ENCODE measurements around the gene SFI1.

SFI1 gene

DNA sequence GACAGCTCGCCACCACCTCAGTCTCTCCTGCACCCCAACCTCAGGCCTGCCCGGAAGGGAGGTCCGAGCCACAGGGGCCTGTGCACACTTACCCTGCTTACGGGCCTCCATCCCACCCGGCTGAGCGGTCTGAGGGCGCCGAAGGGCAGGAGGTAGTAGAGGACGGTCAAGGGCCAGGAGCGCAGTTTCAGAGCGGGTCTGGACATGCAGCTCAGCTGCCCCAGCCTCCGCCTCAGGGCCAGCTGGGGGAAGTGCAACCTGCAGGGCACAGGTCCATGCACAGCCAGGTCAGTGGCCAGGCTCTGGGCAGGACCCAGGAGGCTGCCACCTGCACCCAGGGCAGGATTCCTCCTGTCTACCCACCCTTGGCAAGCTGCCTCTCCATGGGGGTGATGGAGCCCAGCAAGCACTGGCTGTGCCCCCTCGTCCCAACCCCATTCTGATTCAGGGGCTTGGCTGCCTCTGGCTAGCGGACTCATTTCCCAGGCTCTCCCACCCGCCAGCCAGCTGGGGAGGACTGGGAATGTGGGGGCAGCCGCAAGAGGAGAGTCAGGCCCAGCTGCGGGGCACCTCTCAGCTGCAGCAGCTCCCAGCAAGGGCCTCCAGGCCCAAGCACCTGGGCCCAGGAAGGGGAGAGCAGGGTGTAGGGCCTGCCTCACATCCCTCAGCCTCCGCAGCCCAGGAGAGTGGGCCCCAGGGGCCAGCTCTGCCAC lies 127.4 kb downstream of the SFI1 start:
- DNase-seq (ENCODE audit: low read depth): no peak
- no peak overlapping the region for H3K4me3 ChIP-seq (replicated peaks; ENCODE audit: low read depth, low read length)
- TF ChIP-seq CTCF (IDR thresholded peaks at IDR 0.05; ENCODE audit: low read length, missing control alignments): no peak

GRCh38 chr22:31625257-31625640 lies 128.9 kb downstream of the SFI1 start:
- no peak for TF ChIP-seq CTCF (IDR thresholded peaks at IDR 0.05; ENCODE audit: low read length, missing control alignments)

DNA sequence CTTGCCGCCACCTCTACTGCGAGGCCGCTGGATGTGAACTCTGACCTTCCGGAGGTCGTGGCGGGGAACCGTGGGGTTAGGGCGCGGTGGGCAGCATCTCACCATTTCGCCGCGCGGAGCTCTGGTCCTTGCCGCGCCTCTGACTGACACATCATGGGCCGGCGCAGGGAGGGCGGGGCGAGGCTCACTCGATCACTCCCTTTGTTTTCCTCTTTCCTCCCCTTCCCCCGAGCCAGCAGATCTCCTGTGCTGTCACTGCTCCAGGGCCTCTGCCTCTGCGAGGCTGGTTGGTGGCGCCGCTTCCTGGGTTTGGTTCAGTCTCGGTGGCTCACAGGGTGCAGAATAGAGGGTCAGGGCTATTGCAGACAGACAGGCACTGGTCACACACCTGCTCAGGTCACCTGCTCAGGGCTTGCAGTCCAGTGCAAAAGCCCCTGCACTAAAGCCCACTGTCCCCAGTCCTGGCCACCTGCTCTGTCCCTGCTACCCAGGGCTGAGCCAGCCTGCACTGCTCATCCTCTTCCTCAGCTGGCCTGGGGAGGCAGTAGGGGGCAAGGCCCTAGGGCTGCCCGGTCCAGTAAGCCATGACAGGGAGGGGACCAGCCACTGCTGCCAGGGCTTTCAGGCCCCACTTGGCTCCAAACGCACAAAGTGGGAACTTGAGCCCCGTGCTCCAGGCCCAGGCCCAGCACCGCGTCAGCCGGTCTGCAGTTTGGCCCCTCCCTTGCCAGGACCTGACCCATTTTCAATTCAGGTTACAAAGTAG lies 129.5 kb downstream of the SFI1 start:
- DNase-seq (ENCODE audit: low read depth): peak; percentile 58
- no peak for TF ChIP-seq CTCF (IDR thresholded peaks at IDR 0.05; ENCODE audit: low read length, missing control alignments)
- peak overlapping the region; percentile 25 for H3K4me3 ChIP-seq (replicated peaks; ENCODE audit: low read depth, low read length)

More at GRCh38 chr22:31625257-31625640, 128.9 kb downstream of the SFI1 start:
- peak overlapping the region; percentile 25 for H3K4me3 ChIP-seq (replicated peaks; ENCODE audit: low read depth, low read length)
- no peak for DNase-seq (ENCODE audit: low read depth)

DNA sequence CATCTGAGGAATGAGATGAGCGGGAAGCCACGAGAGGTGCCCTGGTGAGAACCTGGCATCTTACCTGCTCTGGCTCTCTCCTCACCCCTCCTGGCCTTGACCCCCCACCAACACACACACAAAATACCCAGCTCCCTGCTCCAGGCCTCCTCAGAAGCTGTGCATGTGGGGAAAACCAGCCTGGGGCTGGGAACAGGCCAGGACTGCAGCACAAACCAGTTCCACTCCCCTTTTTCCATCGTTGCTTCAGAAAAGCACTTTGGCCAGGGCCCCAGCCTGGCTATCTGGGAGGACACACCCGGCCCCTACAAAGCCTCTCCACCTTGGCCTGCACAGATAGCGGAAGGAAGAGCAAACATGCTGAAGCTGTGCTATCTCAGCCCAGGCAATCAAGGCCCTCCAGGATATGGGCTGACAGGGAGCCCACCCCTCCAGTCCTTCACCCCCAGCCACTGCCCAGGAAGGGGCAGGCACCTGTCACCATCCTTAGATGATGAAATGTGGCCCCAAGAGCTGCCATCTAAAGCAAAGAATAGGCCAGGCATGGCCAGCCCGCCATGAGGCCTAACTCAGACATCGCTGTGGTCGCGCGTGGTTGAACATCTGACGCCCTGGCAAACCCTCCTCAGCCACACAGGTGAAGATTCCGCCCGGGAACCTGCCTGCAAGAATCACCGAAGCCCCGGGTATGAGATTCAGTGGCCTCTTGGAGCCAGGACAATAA lies 130.3 kb downstream of the SFI1 start:
- H3K4me3 ChIP-seq (replicated peaks; ENCODE audit: low read depth, low read length): no peak overlapping the region
- no peak for TF ChIP-seq CTCF (IDR thresholded peaks at IDR 0.05; ENCODE audit: low read length, missing control alignments)
- DNase-seq (ENCODE audit: low read depth): peak; percentile 37

DNA sequence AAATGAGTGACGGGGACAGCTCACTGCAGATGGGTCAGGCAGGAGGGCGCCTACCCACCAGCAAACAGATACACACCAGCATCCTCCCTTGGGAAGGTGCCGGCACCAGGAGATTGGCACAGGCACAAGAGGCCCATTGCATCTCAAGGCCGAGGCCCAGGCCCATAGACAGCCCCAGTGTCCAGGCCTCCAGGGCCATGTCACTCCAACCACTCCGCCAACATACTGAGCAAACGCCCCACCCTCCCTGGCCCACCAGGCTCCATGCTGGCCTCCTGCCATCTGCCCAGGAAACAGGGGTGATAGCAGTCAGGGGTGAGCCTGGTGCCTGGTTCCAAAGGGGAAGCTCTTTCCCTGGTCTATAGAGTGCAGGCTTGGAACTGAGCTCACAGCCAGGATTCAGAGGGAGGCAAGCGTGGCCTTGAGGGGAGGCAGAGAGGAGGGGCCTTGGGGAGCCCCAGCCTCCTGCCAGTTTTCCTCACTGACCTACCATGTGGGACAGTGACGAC lies 130.9 kb downstream of the SFI1 start:
- no peak for DNase-seq (ENCODE audit: low read depth)
- H3K4me3 ChIP-seq (replicated peaks; ENCODE audit: low read depth, low read length): no peak overlapping the region
- TF ChIP-seq CTCF (IDR thresholded peaks at IDR 0.05; ENCODE audit: low read length, missing control alignments): no peak

GRCh38 chr22:31628362-31628761 lies 132.0 kb downstream of the SFI1 start:
- no peak overlapping the region for H3K4me3 ChIP-seq (replicated peaks; ENCODE audit: low read depth, low read length)
- DNase-seq (ENCODE audit: low read depth): no peak
- no peak for TF ChIP-seq CTCF (IDR thresholded peaks at IDR 0.05; ENCODE audit: low read length, missing control alignments)
